Endothelial cell (in vitro differentiated cells): ENCODE measurements around the gene ARSG. TPM values are rescaled to one million over a fixed set of nuclear protein-coding genes. Genes with fewer than 3 reads are reported as not detected.

Experiments
- microRNA-seq: library from miRNA; unstranded; fragments of <30 nt; microRNA quantifications from one replicate; pipeline ENCODE4, GENCODE V29; 2020; ENCODE audit not compliant: unreplicated experiment
- total RNA-seq: library from RNA; stranded (reverse); fragmentation: NEBNext Ultra II Directional; extraction: Animal tissue kit (Norgen Biotek cat#: 25700); gene quantifications from one replicate; pipeline ENCODE4 v1.2.1, GENCODE V29; 2021; ENCODE audit not compliant: unreplicated experiment

ARSG gene
- total RNA-seq, 1 donor from 2014 or later = 9.8 TPM

Small RNA genes lying within 50 kb of the gene (microRNA-seq; reads per million reads assigned to microRNA genes)
- not detected for gene MIR635

Other genes with a start within 250 kb of the ARSG start
- gene AMZ2, start 43.5 kb upstream of the ARSG start, total RNA-seq = 70.3 TPM
- 2.4 TPM for gene SLC16A6, start 368 bp upstream of the ARSG start, total RNA-seq
- 98.0 TPM for gene WIPI1, start 166.0 kb downstream of the ARSG start, total RNA-seq
- gene PRKAR1A, start 220.9 kb downstream of the ARSG start, total RNA-seq = 248 TPM